Activated CD8-positive, alpha-beta memory T cell treated with anti-CD3 and anti-CD28 coated beads, Interleukin-2, amount 10 ng/mL, durations not matched to agents 7 days and 5 days (primary cell): ENCODE results near the gene BAD. TPM values are rescaled to one million over a fixed set of nuclear protein-coding genes. Genes with fewer than 3 reads are reported as not detected.
"Not testable (repeated sequence)": the region's sequence is repeated elsewhere in the genome, so short reads cannot be mapped to it uniquely, and the experiment has no call there.

Experiments used
- ATAC-seq: fragments of 150-1000 bp; cut with Tn5 transposase; one replicate; pipeline ENCODE4 v1.10.0; 2021; ENCODE audit warnings: moderate library complexity
- CTCF ChIA-PET: fragments of 350-600 bp; sonication (Branson Sonifier 250); formaldehyde crosslinking; loops from one replicate; lab custom pipeline; 2021; ENCODE audit warnings: antibody characterized with exemption; lab: Charles Lee
- DNase-seq: peaks from one replicate; pipeline ENCODE4 v3.0.0-alpha.2; 2020
- H3K27ac Mint-ChIP-seq: one replicate; pipeline ENCODE4 v1.8.0; 2021; ENCODE audit warnings: mild to moderate bottlenecking, mixed read lengths
- H3K27me3 Mint-ChIP-seq: one replicate; pipeline ENCODE4 v1.8.0; 2021; ENCODE audit warnings: mixed read lengths
- H3K36me3 Mint-ChIP-seq: one replicate; pipeline ENCODE4 v1.8.0; 2021; ENCODE audit warnings: mild to moderate bottlenecking, mixed read lengths
- H3K4me1 Mint-ChIP-seq: one replicate; pipeline ENCODE4 v1.8.0; 2021; ENCODE audit warnings: mixed read lengths
- H3K4me3 Mint-ChIP-seq: one replicate; pipeline ENCODE4 v1.8.0; 2021; ENCODE audit warnings: mild to moderate bottlenecking, moderate library complexity, mixed read lengths
- H3K9me3 Mint-ChIP-seq: one replicate; pipeline ENCODE4 v1.8.0; 2022; ENCODE audit warnings: low read depth, mixed read lengths
- total RNA-seq, 2 experiments: library from RNA; stranded (reverse); gene quantifications; one replicate each; pipeline ENCODE4 v1.2.3, GENCODE V29; 2021

Gene BAD
- 10 to 100 TPM; 35.6 to 36.1 TPM for total RNA-seq

DNA sequence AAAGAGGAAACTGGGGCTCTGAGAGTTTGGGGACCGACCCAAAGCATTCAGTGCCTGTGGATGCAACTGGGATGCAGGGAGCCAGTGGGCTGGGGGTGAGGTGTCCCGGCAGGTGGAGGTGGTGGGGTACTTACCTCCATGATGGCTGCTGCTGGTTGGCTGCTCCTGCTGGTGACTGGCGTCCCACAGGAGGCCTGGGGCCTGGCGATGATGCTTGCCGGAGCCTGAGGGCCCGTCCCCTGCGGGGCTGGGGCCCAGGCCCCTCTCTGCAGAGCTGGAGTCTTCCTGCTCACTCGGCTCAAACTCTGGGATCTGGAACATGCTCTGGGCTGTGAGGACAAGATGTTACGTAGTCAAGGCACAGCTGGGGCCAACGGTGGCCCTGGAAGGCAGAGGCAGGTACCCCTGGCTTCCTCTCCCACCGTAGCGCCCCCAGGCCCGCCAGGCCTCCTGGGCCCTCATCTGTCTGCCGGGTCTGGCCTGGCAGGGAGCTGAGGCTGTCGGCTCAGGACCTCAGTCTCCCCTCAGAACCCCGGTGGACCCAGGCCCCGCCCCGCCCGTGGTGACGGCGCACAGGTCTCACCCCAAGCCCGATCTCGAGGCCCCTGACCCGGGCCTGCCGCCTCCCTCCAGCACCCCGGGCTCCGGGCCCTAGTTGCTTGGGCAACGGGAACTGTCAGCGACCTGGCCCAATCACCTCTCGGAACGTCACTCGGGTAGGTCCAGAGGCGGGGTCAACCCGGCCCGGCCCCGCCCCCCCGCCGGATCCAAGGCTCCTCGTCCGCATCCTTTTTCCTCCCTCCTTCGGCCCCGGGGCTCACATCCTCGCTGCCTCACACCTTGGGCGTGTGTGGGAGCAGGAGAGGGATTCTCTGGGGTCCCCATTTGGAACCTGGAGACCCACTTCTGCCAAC is at the start of gene BAD:
TSS of gene BAD (minus strand) at position 618 of the 914 bp plus-strand sequence. CDS start at position 321, 297 bp downstream.
- no peaks in the 10 kb centered on the region for H3K9me3 Mint-ChIP-seq
- peak within 1 kb of the TSS; percentile 89 for H3K27ac Mint-ChIP-seq

GRCh38 chr11:64333556-64333955 is 49.1 kb upstream of the BAD start:
- H3K27ac Mint-ChIP-seq: no peak overlapping the region
- H3K4me3 Mint-ChIP-seq: no peak overlapping the region
- peaks cover 61% of the 10 kb centered on the region for H3K4me1 Mint-ChIP-seq
- CTCF ChIA-PET: interaction anchor here (2.4 to 7.7 kb wide), 5 partner anchors 8 to 30 kb away, joined by 18 to 140 read pairs (median 51); partner anchors contain the start of genes CATSPERZ, CCDC88B, ESRRA and PRDX5
- no peaks in the 10 kb centered on the region for H3K27me3 Mint-ChIP-seq
- no peak for DNase-seq
- no peak for ATAC-seq
- peaks cover 21% of the 10 kb centered on the region for H3K36me3 Mint-ChIP-seq
- H3K9me3 Mint-ChIP-seq: no peaks in the 10 kb centered on the region

More for the DNA sequence above, at the start of gene BAD:
- H3K36me3 Mint-ChIP-seq: peaks cover 8% of the 10 kb centered on the region
- DNase-seq (peak; percentile 96), ATAC-seq (peak; percentile 85)
- peaks cover 18% of the 10 kb centered on the region for H3K4me1 Mint-ChIP-seq
- CTCF ChIA-PET: interaction anchor here (1.1 to 15.2 kb wide), 10 partner anchors 12 to 284 kb away, joined by 3 to 188 read pairs (median 8); partner anchors contain the start of genes CATSPERZ, ESRRA, FERMT3 and PLCB3
- peak within 1 kb of the TSS; percentile 79 for H3K4me3 Mint-ChIP-seq
- H3K27me3 Mint-ChIP-seq: no peaks in the 10 kb centered on the region

- ATAC-seq (peak; percentile 95), DNase-seq (peak; percentile 96)
- peak overlapping the region; percentile 16 for H3K4me3 Mint-ChIP-seq
- no peaks in the 10 kb centered on the region for H3K27me3 Mint-ChIP-seq
- CTCF ChIA-PET: interaction anchor here (0.6 to 7.7 kb wide), 33 partner anchors 9 to 413 kb away, joined by 3 to 140 read pairs (median 4); partner anchors contain the start of genes CATSPERZ, CCDC88B, DNAJC4 and ESRRA
- no peaks in the 10 kb centered on the region for H3K9me3 Mint-ChIP-seq
- peaks cover 48% of the 10 kb centered on the region for H3K4me1 Mint-ChIP-seq
- H3K36me3 Mint-ChIP-seq: peaks cover 9% of the 10 kb centered on the region
- H3K27ac Mint-ChIP-seq: peak overlapping the region; percentile 83
Observed at GRCh38 chr11:64331569-64332371, 47.3 kb upstream of the BAD start.

GRCh38 chr11:64330888-64331287 is 46.4 kb upstream of the BAD start:
- peak overlapping the region; percentile 53 for H3K27ac Mint-ChIP-seq
- no peaks in the 10 kb centered on the region for H3K9me3 Mint-ChIP-seq
- peaks cover 9% of the 10 kb centered on the region for H3K36me3 Mint-ChIP-seq

DNA sequence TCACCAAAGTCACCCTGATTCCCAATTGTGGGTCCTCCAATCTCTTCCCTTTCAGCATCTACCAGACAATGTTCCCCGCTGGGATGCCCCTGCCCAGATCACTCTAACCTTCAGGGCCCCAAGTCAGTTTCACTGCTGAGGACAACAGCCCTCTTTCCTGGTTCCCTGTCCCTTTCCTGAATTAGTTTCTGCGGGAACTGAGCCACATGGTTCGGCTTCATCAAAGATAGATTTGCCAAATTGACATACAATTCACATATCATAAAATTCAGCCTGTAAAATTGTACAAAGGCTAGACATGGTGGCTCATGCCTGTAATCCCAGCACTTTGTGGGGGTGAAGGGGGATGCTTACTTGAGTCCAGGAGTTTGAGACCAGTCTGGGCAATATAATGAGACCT is 43.5 kb upstream of the BAD start:
- no peaks in the 10 kb centered on the region for H3K27me3 Mint-ChIP-seq
- no peaks in the 10 kb centered on the region for H3K36me3 Mint-ChIP-seq
- H3K9me3 Mint-ChIP-seq: no peaks in the 10 kb centered on the region
- H3K4me3 Mint-ChIP-seq: no peak overlapping the region
- DNase-seq (no peak), ATAC-seq (no peak)
- CTCF ChIA-PET: interaction anchor here (1.2 to 1.4 kb wide), 2 partner anchors 10 to 12 kb away, joined by 3 to 4 read pairs; partner anchors contain the start of genes CCDC88B, PRDX5 and TRMT112
- peaks cover 27% of the 10 kb centered on the region for H3K4me1 Mint-ChIP-seq
- H3K27ac Mint-ChIP-seq: no peak overlapping the region

More at GRCh38 chr11:64330888-64331287, 46.4 kb upstream of the BAD start:
- H3K4me1 Mint-ChIP-seq: peaks cover 43% of the 10 kb centered on the region
- H3K27me3 Mint-ChIP-seq: no peaks in the 10 kb centered on the region
- CTCF ChIA-PET: interaction anchor here (0.6 to 7.7 kb wide), 26 partner anchors 8 to 428 kb away, joined by 3 to 140 read pairs (median 4); partner anchors contain the start of genes CATSPERZ, CCDC88B, ESRRA and FKBP2
- no peak overlapping the region for H3K4me3 Mint-ChIP-seq
- DNase-seq: peak; percentile 40
- ATAC-seq: no peak

DNA sequence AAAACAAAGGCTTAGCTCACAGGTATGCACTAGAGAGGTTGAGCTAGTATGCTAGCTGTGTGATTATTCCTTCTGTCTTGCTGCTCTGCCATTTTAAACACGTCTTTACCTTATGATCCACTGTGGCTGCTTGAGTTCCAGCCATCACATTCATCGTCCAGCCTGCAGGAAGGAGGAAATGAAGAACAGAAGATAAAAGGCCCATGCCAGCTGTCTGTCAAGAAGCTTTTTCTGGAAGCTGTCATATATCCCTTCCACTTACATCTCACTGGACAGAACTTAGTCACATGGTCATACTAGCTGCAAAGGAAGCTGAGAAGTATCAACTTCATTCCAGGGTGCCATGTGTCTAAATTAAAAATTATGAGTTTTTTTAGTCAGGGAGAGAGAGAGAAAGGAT is 42.9 kb upstream of the BAD start:
- Mint-ChIP-seq H3K27ac (no peak overlapping the region), H3K36me3 (no peaks in the 10 kb centered on the region), H3K27me3 (no peaks in the 10 kb centered on the region), H3K9me3 (no peaks in the 10 kb centered on the region), H3K4me1 (peaks cover 25% of the 10 kb centered on the region), H3K4me3 (no peak overlapping the region)
- CTCF ChIA-PET: interaction anchor here (1.2 to 1.4 kb wide), 2 partner anchors 10 to 13 kb away, joined by 3 to 4 read pairs; partner anchors contain the start of genes CCDC88B, PRDX5 and TRMT112
- no peak for ATAC-seq
- DNase-seq: no peak

- Mint-ChIP-seq H3K4me1 (peaks cover 13% of the 10 kb centered on the region), H3K4me3 (no peak overlapping the region), H3K27me3 (no peaks in the 10 kb centered on the region), H3K9me3 (no peaks in the 10 kb centered on the region), H3K27ac (no peak overlapping the region), H3K36me3 (peaks cover 9% of the 10 kb centered on the region)
- ATAC-seq: no peak
- DNase-seq: no peak
- CTCF ChIA-PET: interaction anchor here (0.9 to 3.5 kb wide), 2 partner anchors 7 to 20 kb away, joined by 3 to 13 read pairs; no protein-coding TSS in a partner anchor
Observed at GRCh38 chr11:64324692-64325469, 40.4 kb upstream of the BAD start.

DNA sequence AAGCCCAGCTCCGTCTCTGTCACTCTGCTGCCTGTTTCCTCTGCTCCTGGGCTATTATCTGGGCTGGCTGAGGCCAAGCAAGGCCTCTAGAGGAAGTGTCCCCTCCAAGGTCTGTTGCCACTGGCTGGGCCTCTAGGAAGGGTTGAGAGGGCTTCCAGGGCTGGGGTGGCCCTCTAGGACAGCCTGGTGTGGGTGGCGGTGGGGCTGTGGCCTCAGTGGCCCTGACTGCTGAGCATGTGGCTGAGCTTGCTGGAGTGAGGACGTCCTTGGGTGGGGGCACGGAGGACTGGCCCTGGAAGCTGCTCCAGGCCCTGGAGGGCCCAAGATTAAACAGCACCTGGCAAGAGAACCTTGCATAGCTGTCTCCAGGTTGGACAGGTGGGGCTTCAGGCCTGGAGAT is 39.5 kb upstream of the BAD start:
- not testable (repeated sequence) for H3K36me3 Mint-ChIP-seq, ATAC-seq, DNase-seq, H3K9me3 Mint-ChIP-seq, H3K4me3 Mint-ChIP-seq, H3K27me3 Mint-ChIP-seq, H3K27ac Mint-ChIP-seq
- CTCF ChIA-PET: interaction anchor here (3.5 kb wide), 1 partner anchor 8 kb away, joined by 13 read pairs; no protein-coding TSS in a partner anchor
- H3K4me1 Mint-ChIP-seq: peaks cover 19% of the 10 kb centered on the region

DNA sequence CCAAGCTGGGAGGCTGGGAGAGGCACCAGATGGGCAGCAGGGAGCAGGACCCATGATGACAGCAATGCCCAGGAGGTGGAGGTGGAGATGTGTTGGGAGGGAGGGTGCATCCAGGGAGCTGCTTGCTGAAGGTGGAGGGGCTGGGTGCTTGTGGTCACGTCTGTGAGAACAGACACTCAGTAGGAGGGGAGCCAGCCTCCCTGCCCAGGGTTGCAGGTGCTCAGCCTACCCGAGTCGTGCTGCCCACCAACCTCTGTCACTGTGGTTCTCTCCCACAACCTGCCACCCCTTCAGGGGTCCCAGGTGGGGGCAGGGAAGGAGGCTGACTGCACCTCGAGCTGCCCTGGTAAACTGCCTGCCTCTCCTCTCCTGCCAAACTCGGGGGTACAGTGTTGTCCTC is 38.9 kb upstream of the BAD start:
- Mint-ChIP-seq H3K27ac (no peak overlapping the region), H3K4me3 (no peak overlapping the region), H3K27me3 (no peaks in the 10 kb centered on the region), H3K9me3 (no peaks in the 10 kb centered on the region), H3K4me1 (peaks cover 21% of the 10 kb centered on the region), H3K36me3 (peaks cover 9% of the 10 kb centered on the region)
- no peak for ATAC-seq
- DNase-seq: no peak
- CTCF ChIA-PET: interaction anchor here (3.5 kb wide), 1 partner anchor 8 kb away, joined by 13 read pairs; no protein-coding TSS in a partner anchor

DNA sequence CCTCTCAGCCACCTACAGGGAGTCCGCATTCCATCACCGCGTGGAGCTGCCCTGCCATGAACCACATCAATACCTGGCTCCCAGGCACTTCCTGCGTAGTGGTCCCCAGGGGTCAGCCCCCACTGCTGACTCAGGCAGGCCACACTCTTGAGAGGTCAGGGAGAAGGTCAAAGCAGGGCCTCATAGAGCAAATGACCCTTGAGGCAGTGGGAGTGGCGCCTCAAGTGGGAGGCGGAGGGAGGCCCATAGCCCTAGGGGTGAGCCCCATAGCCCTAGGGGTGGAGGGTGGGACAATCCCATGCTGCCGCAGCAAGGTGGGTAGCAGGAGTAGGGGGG is 38.4 kb upstream of the BAD start:
- peaks cover 23% of the 10 kb centered on the region for H3K4me1 Mint-ChIP-seq
- no peaks in the 10 kb centered on the region for H3K27me3 Mint-ChIP-seq
- no peak overlapping the region for H3K27ac Mint-ChIP-seq
- no peak overlapping the region for H3K4me3 Mint-ChIP-seq
- no peaks in the 10 kb centered on the region for H3K9me3 Mint-ChIP-seq
- ATAC-seq (no peak), DNase-seq (no peak)
- CTCF ChIA-PET: interaction anchor here (3.5 kb wide), 1 partner anchor 9 kb away, joined by 13 read pairs; no protein-coding TSS in a partner anchor
- H3K36me3 Mint-ChIP-seq: peaks cover 11% of the 10 kb centered on the region

DNA sequence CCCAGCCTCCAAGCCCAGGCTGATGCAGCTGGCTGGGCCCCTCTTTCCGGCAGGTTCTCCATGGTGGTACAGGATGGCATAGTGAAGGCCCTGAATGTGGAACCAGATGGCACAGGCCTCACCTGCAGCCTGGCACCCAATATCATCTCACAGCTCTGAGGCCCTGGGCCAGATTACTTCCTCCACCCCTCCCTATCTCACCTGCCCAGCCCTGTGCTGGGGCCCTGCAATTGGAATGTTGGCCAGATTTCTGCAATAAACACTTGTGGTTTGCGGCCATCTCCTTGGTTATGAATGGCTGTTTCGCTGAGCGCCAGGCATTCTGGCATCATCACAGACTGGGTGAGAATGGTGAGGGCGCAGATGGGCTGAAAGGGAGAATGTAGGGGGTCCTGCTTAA is 37.1 kb upstream of the BAD start:
- Mint-ChIP-seq H3K27ac (no peak overlapping the region), H3K27me3 (no peaks in the 10 kb centered on the region)
- CTCF ChIA-PET: interaction anchor here (3.5 kb wide), 1 partner anchor 10 kb away, joined by 13 read pairs; no protein-coding TSS in a partner anchor

GRCh38 chr11:64321026-64321425 is 36.6 kb upstream of the BAD start:
- CTCF ChIA-PET: interaction anchor here (3.5 kb wide), 1 partner anchor 11 kb away, joined by 13 read pairs; no protein-coding TSS in a partner anchor
- Mint-ChIP-seq H3K4me1 (peaks cover 35% of the 10 kb centered on the region), H3K27ac (peak overlapping the region; percentile 52), H3K27me3 (no peaks in the 10 kb centered on the region), H3K36me3 (peaks cover 16% of the 10 kb centered on the region), H3K9me3 (no peaks in the 10 kb centered on the region), H3K4me3 (no peak overlapping the region)
- DNase-seq: no peak
- no peak for ATAC-seq

More for the DNA sequence above, 37.1 kb upstream of the BAD start:
- ATAC-seq (no peak), DNase-seq (no peak)
- Mint-ChIP-seq H3K4me1 (peaks cover 31% of the 10 kb centered on the region), H3K9me3 (no peaks in the 10 kb centered on the region), H3K4me3 (no peak overlapping the region), H3K36me3 (peaks cover 16% of the 10 kb centered on the region)
